A549 (cell line): ENCODE measurements around the gene WNT16. TPM values are rescaled to one million over a fixed set of nuclear protein-coding genes. Genes with fewer than 3 reads are reported as not detected.

Source experiments
- ATAC-seq, 2 experiments: fragments of 200-7000 bp in 1 of 2; fragments of >200 bp in 1 of 2; cut with Nextera tagmentation in 1 of 2; cut with Tn5 transposase in 1 of 2; 3 replicates each; pipeline versions ENCODE4 v1.8.0 to v1.9.1; 2018 to 2020; ENCODE audit warnings: mild to moderate bottlenecking in 1 of 2, moderate library complexity in 1 of 2
- CTCF ChIA-PET: fragments of 300-600 bp; sonication (Branson Sonifier 250); formaldehyde crosslinking; extraction: SDS; loops from one replicate; lab custom pipeline; 2021; ENCODE audit warnings: antibody characterized with exemption, inconsistent platforms; lab: Yijun Ruan, JAX
- POLR2A ChIA-PET: fragments of 350-600 bp; formaldehyde crosslinking; extraction: SDS; loops from one replicate; lab custom pipeline; 2021; ENCODE audit warnings: antibody characterized with exemption, inconsistent platforms; lab: Yijun Ruan, JAX
- DNase-seq, 2 experiments: peaks; one replicate each; pipeline versions ENCODE4 v3.0.0 to v3.0.0-alpha.2; 2011 to 2016; ENCODE audit warnings: low read depth in 1 of 2, low spot score in 1 of 2
- FAIRE-seq: peaks from 2 replicates; lab custom pipeline; 2011; peaks lifted over from hg19 to GRCh38; lab: Jason Lieb, UNC
- H3K27ac ChIP-seq, 2 experiments: fragments of >200 bp; sonication (Bioruptor Twin); formaldehyde crosslinking; 3 replicates each; pipeline ENCODE4 v1.5.1; 2016 to 2017
- H3K4me1 ChIP-seq: fragments of >200 bp; sonication (Bioruptor Twin); formaldehyde crosslinking; 3 replicates; pipeline ENCODE4 v1.6.1; 2016
- H3K4me2 ChIP-seq: fragments of >200 bp; sonication (Bioruptor Twin); formaldehyde crosslinking; 3 replicates; pipeline ENCODE4 v1.6.1; 2016
- H3K4me3 ChIP-seq: fragments of >200 bp; sonication (Bioruptor Twin); formaldehyde crosslinking; 3 replicates; pipeline ENCODE4 v1.5.1; 2016
- H3K9me3 ChIP-seq: fragments of >200 bp; sonication (Bioruptor Twin); formaldehyde crosslinking; 3 replicates; pipeline ENCODE4 v1.6.1; 2016
- BCL3 ChIP-seq: fragments of >200 bp; sonication (Bioruptor Twin); formaldehyde crosslinking; IDR thresholded peaks from 3 replicates; pipeline ENCODE4 v1.6.1; 2016
- CBX2 ChIP-seq: fragments of 200-600 bp; sonication (generic); IDR thresholded peaks from 2 replicates; pipeline ENCODE4 v1.6.1; 2016; ENCODE audit warnings: low read depth, mild to moderate bottlenecking, borderline replicate concordance
- CTCF ChIP-seq: fragments of >200 bp; sonication (Bioruptor Twin); formaldehyde crosslinking; IDR thresholded peaks from 3 replicates; pipeline ENCODE4 v1.5.1; 2016
- EHF ChIP-seq: fragments of 250-450 bp; sonication (Bioruptor Pico); IDR thresholded peaks from 2 replicates; pipeline ENCODE4 v1.5.0; 2020; ENCODE audit warnings: mild to moderate bottlenecking
- EP300 ChIP-seq, 2 experiments: fragments of >200 bp; sonication (Bioruptor Twin); formaldehyde crosslinking; IDR thresholded peaks; 2 replicates in 1 of 2; 3 replicates in 1 of 2; pipeline ENCODE4 v1.6.1; 2016 to 2017
- FOSL2 ChIP-seq, 2 experiments: fragments of 450-650 bp in 1 of 2; fragments of >200 bp in 1 of 2; sonication (Bioruptor Twin) in 1 of 2; formaldehyde crosslinking; IDR thresholded peaks; 2 replicates each; pipeline versions ENCODE4 v1.5.0 to v1.6.1; 2016 to 2020; ENCODE audit warnings: mild to moderate bottlenecking in 1 of 2, moderate library complexity in 1 of 2
- FOXS1 ChIP-seq: fragments of 250-450 bp; sonication (Bioruptor Pico); IDR thresholded peaks from 2 replicates; pipeline ENCODE4 v1.5.0; 2020; ENCODE audit warnings: mild to moderate bottlenecking, moderate library complexity
- HDAC2 ChIP-seq: fragments of 200-600 bp; sonication (generic); IDR thresholded peaks from 2 replicates; pipeline ENCODE4 v1.6.1; 2016
- HES2 ChIP-seq: fragments of >200 bp; sonication (Bioruptor Twin); formaldehyde crosslinking; IDR thresholded peaks from 2 replicates; pipeline ENCODE4 v1.6.1; 2016
- HOXA7 ChIP-seq: fragments of 250-450 bp; sonication (Bioruptor Pico); IDR thresholded peaks from 2 replicates; pipeline ENCODE4 v1.5.0; 2020; ENCODE audit warnings: mild to moderate bottlenecking, moderate library complexity
- HOXB13 ChIP-seq: fragments of 250-450 bp; sonication (Bioruptor Pico); IDR thresholded peaks from 2 replicates; pipeline ENCODE4 v1.5.0; 2020; ENCODE audit warnings: low read depth, mild to moderate bottlenecking, moderate library complexity
- HOXB5 ChIP-seq: fragments of 250-450 bp; sonication (Bioruptor Pico); IDR thresholded peaks from 2 replicates; pipeline ENCODE4 v1.5.0; 2020; ENCODE audit warnings: mild to moderate bottlenecking, moderate library complexity
- JUN ChIP-seq, 2 experiments: fragments of >200 bp; sonication (Bioruptor Twin); formaldehyde crosslinking; IDR thresholded peaks; 2 replicates in 1 of 2; 3 replicates in 1 of 2; pipeline ENCODE4 v1.6.1; 2016 to 2017
- KDM1A ChIP-seq: fragments of 200-600 bp; sonication (generic); IDR thresholded peaks from 2 replicates; pipeline ENCODE4 v1.6.1; 2016; ENCODE audit warnings: low read depth, mild to moderate bottlenecking
- KDM5A ChIP-seq: fragments of 200-600 bp; sonication (generic); IDR thresholded peaks from 2 replicates; pipeline ENCODE4 v1.6.1; 2016; ENCODE audit warnings: antibody characterized with exemption, mild to moderate bottlenecking
- MAX ChIP-seq: IDR thresholded peaks from 2 replicates; pipeline ENCODE4 v1.6.1; 2012
- MAZ ChIP-seq: fragments of 150-350 bp; IDR thresholded peaks from 2 replicates; pipeline ENCODE4 v1.6.1; 2014; ENCODE audit warnings: antibody characterized with exemption, low read depth, low read length, borderline replicate concordance
- MYC ChIP-seq: IDR thresholded peaks from 2 replicates; pipeline ENCODE4 v1.6.1; 2012; ENCODE audit warnings: mild to moderate bottlenecking, inconsistent platforms, low read length, improper control_type of control experiment, borderline replicate concordance
- NFE2L2 ChIP-seq: fragments of 150-350 bp; conservative IDR thresholded peaks from 2 replicates; pipeline ENCODE4 v1.6.1; 2014; ENCODE audit warnings: low read length
- NR3C1 ChIP-seq: fragments of >200 bp; sonication (Bioruptor Twin); formaldehyde crosslinking; IDR thresholded peaks from 3 replicates; pipeline ENCODE4 v1.6.1; 2017
- PBX3 ChIP-seq: IDR thresholded peaks from 2 replicates; pipeline ENCODE4 v1.6.1; 2012
- POLR2AphosphoS2 ChIP-seq: conservative IDR thresholded peaks from 2 replicates; pipeline ENCODE4 v1.6.1; 2012; ENCODE audit warnings: low read length, improper control_type of control experiment, inconsistent platforms
- REST ChIP-seq: fragments of 200-600 bp; sonication (generic); IDR thresholded peaks from 2 replicates; pipeline ENCODE4 v1.6.1; 2016; ENCODE audit warnings: antibody characterized with exemption, mild to moderate bottlenecking, moderate library complexity
- SREBF2 ChIP-seq: fragments of 450-650 bp; IDR thresholded peaks from 2 replicates; pipeline ENCODE4 v1.6.1; 2014; ENCODE audit warnings: mild to moderate bottlenecking, moderate library complexity
- TFCP2L1 ChIP-seq: fragments of 250-450 bp; sonication (Bioruptor Pico); IDR thresholded peaks from 2 replicates; pipeline ENCODE4 v1.5.0; 2021; ENCODE audit warnings: mild to moderate bottlenecking
- TP53 ChIP-seq: fragments of 250-450 bp; sonication (Bioruptor Pico); IDR thresholded peaks from 2 replicates; pipeline ENCODE4 v1.5.0; 2021; ENCODE audit warnings: mild to moderate bottlenecking, moderate library complexity
- ZC3H11A ChIP-seq: fragments of 450-650 bp; IDR thresholded peaks from 2 replicates; pipeline ENCODE4 v1.6.1; 2014; ENCODE audit warnings: antibody characterized with exemption, mild to moderate bottlenecking
- ZNF302 ChIP-seq: fragments of 250-450 bp; sonication (Bioruptor Pico); IDR thresholded peaks from 2 replicates; pipeline ENCODE4 v1.9.0; 2021; ENCODE audit warnings: inconsistent platforms, mild to moderate bottlenecking, moderate library complexity
- ZSCAN20 ChIP-seq: fragments of 250-450 bp; sonication (Bioruptor Pico); IDR thresholded peaks from 2 replicates; pipeline ENCODE4 v1.8.0; 2022; ENCODE audit warnings: mild to moderate bottlenecking, moderate library complexity
- WGBS: methylation state at CpG from one replicate; pipeline ENCODE4 v1.1.6; 2017; ENCODE audit errors: missing lambda C conversion rate; 5-methylcytosine and 5-hydroxymethylcytosine counted together
- polyA plus RNA-seq, 4 experiments: library from polyadenylated mRNA; depleted of rRNA in 3 of 4; stranded (reverse); fragments of >200 nt; fragmentation: RNase III in 1 of 4; extraction: RNeasy Plus Mini Kit Qiagen cat#74134 plus additional on column Dnase treatment in 1 of 4; gene quantifications; 2 replicates in 3 of 4; 3 replicates in 1 of 4; pipeline ENCODE4 v1.2.3, GENCODE V29; 2011 to 2017

Gene WNT16
- polyA plus RNA-seq, 2 of the 4 experiments (the other 2 are of a cell fraction) = not detected

- ChIA-PET CTCF (interaction anchor here (1.5 kb wide), 1 partner anchor 14 kb away, joined by 3 read pairs; no protein-coding TSS in a partner anchor), POLR2A (no interaction called here)
- no peak for FAIRE-seq
- no peak for TF ChIP-seq BCL3
- TF ChIP-seq HOXA7 = no peak
- no peak for TF ChIP-seq ZC3H11A
- no peak for TF ChIP-seq CBX2
- TF ChIP-seq CTCF = no peak
- TF ChIP-seq TFCP2L1 (CRISPR knock-in tag) = no peak
- no peak for TF ChIP-seq EP300 (IDR thresholded peaks at IDR 0.05)
- TF ChIP-seq HES2 = no peak
- no peak for TF ChIP-seq MAZ
- no peak for TF ChIP-seq NFE2L2
- no peak for TF ChIP-seq FOSL2 (IDR thresholded peaks at IDR 0.05)
- no peak for TF ChIP-seq FOSL2 (CRISPR knock-in tag; IDR thresholded peaks at IDR 0.05)
- no peak for TF ChIP-seq ZSCAN20 (CRISPR knock-in tag)
- TF ChIP-seq FOXS1 = no peak
- no peak for TF ChIP-seq KDM1A
- H3K4me2 ChIP-seq = no peak overlapping the region
- DNase-seq = no peak
- H3K27ac ChIP-seq = no peak overlapping the region
- H3K4me1 ChIP-seq = no peaks in the 10 kb centered on the region
- no peak overlapping the region for H3K4me3 ChIP-seq
- no peak for ATAC-seq
- 73% methylated on average over 3 of the region's 3 CpGs for WGBS
- no peaks in the 10 kb centered on the region for H3K9me3 ChIP-seq
Measured at GRCh38 chr7:121343302-121343701, 14.5 kb downstream of the WNT16 start.

GRCh38 chr7:121344093-121344492, 15.3 kb downstream of the WNT16 start:
- no peak for FAIRE-seq
- WGBS = 99% methylated on average over 2 of the region's 2 CpGs
- no peak for ATAC-seq
- H3K4me3 ChIP-seq = no peak overlapping the region
- no peak for TF ChIP-seq CTCF
- TF ChIP-seq EHF (CRISPR knock-in tag) = no peak
- TF ChIP-seq HDAC2 = no peak
- TF ChIP-seq MYC = no peak
- TF ChIP-seq ZNF302 (CRISPR knock-in tag) = no peak
- no peak for TF ChIP-seq TP53 (CRISPR knock-in tag)
- TF ChIP-seq PBX3 = no peak
- TF ChIP-seq HOXB5 (CRISPR knock-in tag) = no peak
- no peak for TF ChIP-seq SREBF2
- no peak for TF ChIP-seq MAX
- TF ChIP-seq JUN (IDR thresholded peaks at IDR 0.05) = no peak
- TF ChIP-seq REST = no peak
- no peak for TF ChIP-seq POLR2AphosphoS2
- no peak for TF ChIP-seq KDM5A
- no peak for TF ChIP-seq ZSCAN20 (CRISPR knock-in tag)
- TF ChIP-seq HOXB13 = no peak
- TF ChIP-seq TFCP2L1 (CRISPR knock-in tag) = no peak
- no peak for TF ChIP-seq NR3C1
- ChIA-PET POLR2A (interaction anchor here (0.6 kb wide), 1 partner anchor 394 kb away, joined by 4 read pairs; the partner anchor contains the start of gene ING3), CTCF (interaction anchor here (1.8 kb wide), 1 partner anchor 23 kb away, joined by 9 read pairs; no protein-coding TSS in a partner anchor)
- H3K27ac ChIP-seq = no peak overlapping the region
- DNase-seq = no peak
- H3K4me1 ChIP-seq = no peaks in the 10 kb centered on the region
- no peak overlapping the region for H3K4me2 ChIP-seq
- H3K9me3 ChIP-seq = no peaks in the 10 kb centered on the region
